Right cardiac atrium (tissue), 5 donors: Measurements from ENCODE around the gene FAM13C. TPM values are rescaled to one million over a fixed set of nuclear protein-coding genes. Genes with fewer than 3 reads are reported as not detected.
"Not testable (repeated sequence)": the region's sequence is repeated elsewhere in the genome, so short reads cannot be mapped to it uniquely, and the experiment has no call there.

Source experiments
- ATAC-seq, 2 donors: fragments of 200-7000 bp; cut with Tn5 transposase; one replicate each; pipeline versions ENCODE4 v1.8.0 to v1.9.1; 2020; ENCODE audit warnings: moderate library complexity in 2 of 2, mild to moderate bottlenecking in 1 of 2
- DNase-seq, 3 donors: peaks; one replicate each; pipeline ENCODE4 v3.0.0-alpha.2; 2020
- H3K27ac ChIP-seq: one replicate; pipeline ENCODE4 v1.5.1; 2013; ENCODE audit warnings: mild to moderate bottlenecking, low read length, control low read depth, moderate library complexity
- H3K27me3 ChIP-seq: one replicate; pipeline ENCODE4 v1.6.1; 2013; ENCODE audit not compliant: control insufficient read depth, insufficient read depth
- H3K4me1 ChIP-seq: one replicate; pipeline ENCODE4 v1.6.1; 2013; ENCODE audit warnings: low read length; ENCODE audit not compliant: control insufficient read depth, insufficient read depth
- H3K4me3 ChIP-seq: one replicate; pipeline ENCODE4 v1.5.1; 2013; ENCODE audit warnings: low read length, control low read depth
- H3K9me3 ChIP-seq: one replicate; pipeline ENCODE4 v1.6.1; 2013; ENCODE audit warnings: low read length; ENCODE audit not compliant: control insufficient read depth
- WGBS: extraction: QIAGEN DNeasy Blood & Tissue Kit; methylation state at CpG from one replicate; pipeline ENCODE4 v1.1.7; 2013; 5-methylcytosine and 5-hydroxymethylcytosine counted together
- intact Hi-C, 4 donors: fragments of 100-400 bp; cut with DNase I; formaldehyde crosslinking; loops; one replicate each; pipeline versions ENCODE4 v1.11.0 to v1.14.0; 2022 to 2023
- long read RNA-seq, 4 donors: library from polyadenylated mRNA; unstranded; transcript quantifications; one replicate each; pipeline ENCODE4 v2.0.0, GENCODE V29; 2020 to 2021
- polyA plus RNA-seq: library from polyadenylated mRNA; stranded (reverse); fragments of 200-250 nt; gene quantifications from one replicate; pipeline ENCODE4 v1.2.3, GENCODE V29; 2013
- total RNA-seq, 4 donors: library from RNA; stranded (reverse); fragmentation: NEBNext Ultra II Directional; extraction: Animal tissue kit (Norgen Biotek cat#: 25700); gene quantifications; one replicate each; pipeline ENCODE4 v1.2.1, GENCODE V29; 2021
- donor health status: healthy with polysubstance abuse.
- donor health status: DM: no; HTN: yes; CAD: no.
- donor health status: DM: no; HTN: no; CAD: no.
- donor health status: DM: no; HTN: yes; CAD: no; lungs with severe emphysema.
- donor health status: DM: yes; HTN: yes; CAD: no.

The FAM13C gene
- total RNA-seq (1 to 10 TPM; 3.2 to 6.8 (median 5.9) TPM), polyA plus RNA-seq (3.4 TPM)
- long read RNA-seq, donor 1, transcript FAM13C-217 (14 exons, 3,333 nt) = major isoform, 6 of 16 reads
- long read RNA-seq, donor 1, partial matches to known transcripts = 3 of 16 reads
- long read RNA-seq, donor 1, other reads (novel, unspliced or antisense) = 5 of 16 reads
- long read RNA-seq, donor 2, partial matches to known transcripts = 1 of 6 reads
- long read RNA-seq, donor 2, other reads (novel, unspliced or antisense) = 4 of 6 reads
- long read RNA-seq, donor 3, partial matches to known transcripts = 1 of 16 reads
- long read RNA-seq, donor 3, other reads (novel, unspliced or antisense) = 12 of 16 reads
- long read RNA-seq, donor 4, transcript FAM13C-217 (14 exons, 3,333 nt) = major isoform, 5 of 9 reads
- long read RNA-seq, donor 4, partial matches to known transcripts = 0 of 9 reads
- long read RNA-seq, donor 4, other reads (novel, unspliced or antisense) = 4 of 9 reads

DNA sequence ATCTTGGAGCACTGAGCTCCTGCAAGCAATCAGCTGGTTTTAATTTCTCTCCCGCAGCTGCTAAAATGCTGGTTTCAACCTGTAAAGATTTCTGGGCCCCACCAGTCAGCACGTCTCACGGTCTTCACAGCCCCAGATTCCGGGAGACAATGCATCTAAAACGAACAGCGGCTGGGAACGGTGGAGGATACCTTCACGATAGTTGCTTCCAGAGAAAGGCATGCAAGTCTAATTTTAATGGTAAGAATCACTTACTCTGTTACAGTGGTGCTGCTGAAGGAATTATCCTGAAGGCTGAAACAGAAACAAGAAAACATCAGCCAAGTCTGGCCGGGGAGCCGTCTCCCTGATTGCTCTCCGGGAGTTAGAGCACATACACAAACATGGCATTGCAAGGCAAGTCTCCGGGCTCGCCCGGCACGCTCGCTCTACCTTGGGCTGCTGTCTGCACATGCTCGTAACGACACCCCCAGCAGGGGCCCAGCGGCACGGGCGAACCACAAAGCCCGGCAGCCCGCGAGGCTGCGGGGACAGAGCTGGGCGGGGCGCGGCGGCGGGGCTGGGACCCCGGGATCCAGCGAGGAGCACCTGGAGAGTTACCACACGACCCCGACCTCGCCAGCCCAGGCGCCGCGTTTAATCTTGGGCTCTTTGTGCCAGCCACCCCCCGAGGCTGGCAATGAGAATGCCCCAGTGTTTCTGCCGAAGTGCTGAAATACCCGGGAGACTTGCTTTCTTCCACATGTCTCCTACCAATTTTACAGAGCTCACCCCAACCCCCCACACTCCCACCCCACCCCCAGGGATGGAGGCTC, at the start of gene FAM13C:
FAM13C (minus strand) TSS at position 406 of the 815 bp plus-strand sequence; CDS start at position 317, 89 bp downstream.
- Histone ChIP-seq H3K27me3 (no peaks in the 10 kb centered on the region), H3K27ac (peak within 1 kb of the TSS; percentile 74), H3K9me3 (no peaks in the 10 kb centered on the region), H3K4me3 (peak within 1 kb of the TSS; percentile 49), H3K4me1 (peaks cover 3% of the 10 kb centered on the region)
- intact Hi-C loops = no loop called here
- 2% methylated on average over 41 of the region's 41 CpGs for WGBS
- ATAC-seq (peak; percentile 87 to 89), DNase-seq (peak; percentile 69 to 84 (median 82))

DNA sequence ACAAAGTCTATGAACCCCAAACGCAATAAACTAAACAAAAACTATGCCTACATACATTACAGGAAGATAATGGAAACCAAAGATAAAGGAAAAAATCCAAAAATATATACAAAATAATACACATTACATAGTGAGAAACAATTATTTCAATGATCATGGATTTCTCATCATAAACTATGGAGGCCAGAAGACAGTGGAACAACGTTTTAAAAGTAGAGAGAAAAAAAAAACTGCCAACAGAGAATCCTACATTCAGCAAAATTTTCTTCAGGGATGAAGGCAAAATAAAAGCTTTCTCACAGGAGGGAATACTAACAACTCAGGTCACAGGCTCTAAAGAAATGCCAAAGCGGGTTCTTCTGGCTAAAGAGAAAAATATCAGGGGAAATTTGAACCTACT, 42.9 kb upstream of the FAM13C start:
- Histone ChIP-seq H3K27ac (no peak overlapping the region), H3K4me3 (no peak overlapping the region), H3K4me1 (no peaks in the 10 kb centered on the region), H3K9me3 (no peaks in the 10 kb centered on the region), H3K27me3 (no peaks in the 10 kb centered on the region)
- ATAC-seq = no peak
- 85% methylated on average over 3 of the region's 3 CpGs for WGBS
- DNase-seq = no peak
- intact Hi-C loops = no loop called here

DNA sequence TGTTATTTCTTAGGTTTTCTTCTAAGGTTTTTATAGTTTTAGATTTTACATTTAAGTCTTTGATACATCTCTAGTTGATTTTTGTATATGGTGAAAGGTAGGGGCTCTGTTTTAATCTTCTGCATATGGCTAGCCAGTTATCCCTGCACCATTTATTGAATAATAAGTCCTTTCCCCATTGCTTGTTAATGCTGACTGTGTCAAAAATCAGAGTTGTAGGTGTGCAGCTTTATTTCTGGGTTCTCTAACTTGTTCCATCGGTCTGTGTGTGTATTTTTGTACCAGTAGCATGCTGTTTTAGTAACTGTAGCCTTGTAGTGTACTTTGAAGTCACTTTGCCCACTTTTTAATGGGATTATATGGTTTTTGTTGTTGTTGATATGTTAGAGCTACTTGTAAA, 37.9 kb upstream of the FAM13C start:
- ATAC-seq (no peak), DNase-seq (no peak)
- Histone ChIP-seq H3K4me3 (no peak overlapping the region), H3K27ac (no peak overlapping the region), H3K9me3 (no peaks in the 10 kb centered on the region), H3K27me3 (no peaks in the 10 kb centered on the region), H3K4me1 (no peaks in the 10 kb centered on the region)
- 61% methylated on average over 1 of the region's 1 CpG for WGBS
- intact Hi-C loops = no loop called here

DNA sequence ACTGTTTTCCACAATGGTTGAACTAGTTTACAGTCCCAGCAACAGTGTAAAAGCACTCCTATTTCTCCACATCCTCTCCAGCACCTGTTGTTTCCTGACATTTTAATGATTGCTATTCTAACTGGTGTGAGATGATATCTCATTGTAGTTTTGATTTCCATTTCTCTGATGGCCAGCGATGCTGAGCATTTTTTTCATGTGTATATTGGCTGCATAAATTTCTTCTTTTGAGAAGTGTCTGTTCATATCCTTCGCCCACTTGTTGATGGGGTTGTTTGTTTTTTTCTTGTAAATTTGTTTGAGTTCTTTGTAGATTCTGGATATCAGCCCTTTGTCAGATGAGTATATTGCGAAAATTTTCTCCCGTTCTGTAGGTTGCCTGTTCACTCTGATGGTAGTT, 37.0 kb upstream of the FAM13C start:
- H3K4me1 ChIP-seq, H3K27ac ChIP-seq, H3K4me3 ChIP-seq, DNase-seq, H3K9me3 ChIP-seq, intact Hi-C loops, H3K27me3 ChIP-seq, ATAC-seq: not testable (repeated sequence)
- WGBS = 95% methylated on average over 4 of the region's 4 CpGs

DNA sequence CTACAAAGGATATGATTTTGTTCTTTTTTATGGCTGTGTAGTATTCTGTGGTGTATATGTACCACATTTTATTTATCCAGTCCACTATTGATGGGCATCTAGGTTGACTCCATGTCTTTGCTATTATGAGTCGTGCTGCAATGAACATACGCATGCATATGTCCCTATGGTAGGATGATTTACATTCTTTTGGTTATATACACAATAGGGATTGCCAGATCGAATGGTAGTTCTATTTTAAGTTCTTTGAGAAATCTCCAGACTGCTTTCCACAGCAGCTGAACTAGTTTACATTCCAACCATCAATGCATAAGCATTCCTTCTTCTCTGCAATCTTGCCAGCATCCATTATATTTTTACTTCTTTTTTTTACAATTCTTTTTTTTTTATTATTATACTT, 35.6 kb upstream of the FAM13C start:
- H3K27me3 ChIP-seq = no peaks in the 10 kb centered on the region
- WGBS = 84% methylated on average over 3 of the region's 3 CpGs
- H3K27ac ChIP-seq = no peak overlapping the region
- no peaks in the 10 kb centered on the region for H3K4me1 ChIP-seq
- no peak overlapping the region for H3K4me3 ChIP-seq
- DNase-seq (no peak), ATAC-seq (no peak)
- intact Hi-C loops = no loop called here
- no peaks in the 10 kb centered on the region for H3K9me3 ChIP-seq

DNA sequence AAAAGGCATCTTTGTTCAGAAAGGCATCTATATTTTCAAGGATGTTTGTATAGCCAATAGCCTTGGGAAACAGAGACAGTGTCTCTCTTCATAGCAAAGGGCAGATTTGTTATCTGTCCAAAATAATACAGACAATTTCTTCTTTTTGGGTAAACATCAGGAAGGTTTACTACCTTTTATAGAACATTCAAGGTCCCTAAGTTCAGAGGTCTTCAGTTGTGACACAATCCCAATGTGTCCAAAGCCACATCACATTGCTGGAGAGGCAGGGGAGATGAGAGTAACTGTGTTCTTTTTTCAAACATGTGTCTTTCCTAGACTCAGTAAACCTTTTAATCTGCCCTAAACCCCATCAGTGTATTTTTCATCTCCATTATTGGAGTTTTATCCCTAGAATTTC, 33.6 kb upstream of the FAM13C start:
- intact Hi-C loops = no loop called here
- Histone ChIP-seq H3K27ac (no peak overlapping the region), H3K9me3 (no peaks in the 10 kb centered on the region), H3K4me3 (no peak overlapping the region), H3K27me3 (no peaks in the 10 kb centered on the region), H3K4me1 (no peaks in the 10 kb centered on the region)
- ATAC-seq (no peak), DNase-seq (no peak)

DNA sequence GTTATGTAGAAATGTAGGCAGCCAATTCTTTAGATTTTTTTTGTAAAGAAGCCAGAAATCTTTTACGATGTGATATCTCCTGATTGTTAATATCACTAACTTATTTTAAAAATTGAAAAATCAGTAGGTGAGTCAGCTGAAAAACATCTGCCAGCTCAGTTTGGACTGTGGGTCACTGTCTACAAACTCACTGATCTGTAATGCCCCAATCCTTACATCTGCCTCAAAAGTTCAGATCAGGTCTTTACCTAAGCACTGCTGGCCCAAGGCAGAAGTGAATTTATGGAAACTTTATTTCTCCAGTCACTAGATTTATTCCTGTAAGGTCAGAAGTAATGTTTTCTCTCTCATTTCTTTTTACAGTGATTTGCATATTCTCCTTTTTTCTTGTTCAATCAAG, 31.0 kb upstream of the FAM13C start:
- no peak overlapping the region for H3K4me3 ChIP-seq
- no peaks in the 10 kb centered on the region for H3K4me1 ChIP-seq
- no peaks in the 10 kb centered on the region for H3K27me3 ChIP-seq
- DNase-seq (no peak), ATAC-seq (no peak)
- no peaks in the 10 kb centered on the region for H3K9me3 ChIP-seq
- intact Hi-C loops = no loop called here
- 57% methylated on average over 1 of the region's 1 CpG for WGBS
- H3K27ac ChIP-seq = no peak overlapping the region

DNA sequence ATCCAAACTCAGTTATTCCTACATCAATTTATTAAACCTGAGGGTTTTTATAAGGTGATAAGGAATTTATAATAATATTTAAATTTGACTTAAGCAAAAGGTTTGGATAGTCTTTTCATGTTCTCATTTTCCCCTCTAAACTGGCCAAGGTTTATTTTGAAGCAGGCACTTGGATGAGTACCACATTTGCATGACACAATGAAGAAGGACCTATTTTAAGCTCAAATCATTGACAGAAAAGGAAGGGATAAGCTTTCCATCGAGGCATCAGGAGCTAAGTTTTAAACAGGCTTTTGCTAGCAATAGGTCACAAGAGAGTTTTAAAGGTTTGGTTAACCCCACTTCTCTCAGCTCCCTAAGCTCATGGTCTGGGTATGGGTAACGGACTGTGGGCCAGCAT, 28.7 kb upstream of the FAM13C start:
- DNase-seq (no peak), ATAC-seq (no peak)
- Histone ChIP-seq H3K4me1 (no peaks in the 10 kb centered on the region), H3K27me3 (no peaks in the 10 kb centered on the region), H3K4me3 (no peak overlapping the region), H3K9me3 (no peaks in the 10 kb centered on the region), H3K27ac (no peak overlapping the region)
- intact Hi-C loops = no loop called here
- 51% methylated on average over 2 of the region's 2 CpGs for WGBS

DNA sequence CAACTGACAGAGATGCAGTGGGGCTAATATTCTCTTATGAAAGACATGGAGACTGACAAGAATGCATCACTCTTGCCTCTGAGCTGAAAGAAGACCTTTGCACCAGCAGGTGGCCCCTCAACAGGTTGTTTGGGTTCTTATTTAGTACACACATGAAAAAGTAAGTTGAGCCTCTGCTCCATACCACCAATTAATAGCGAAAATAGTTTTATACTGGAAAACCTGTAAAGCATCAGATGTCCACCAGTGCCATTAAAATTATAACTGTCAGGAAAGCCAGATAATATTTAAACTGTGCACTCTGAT, 26.3 kb upstream of the FAM13C start:
- no peak overlapping the region for H3K4me3 ChIP-seq
- no peaks in the 10 kb centered on the region for H3K9me3 ChIP-seq
- H3K27me3 ChIP-seq = no peaks in the 10 kb centered on the region
- no peak overlapping the region for H3K27ac ChIP-seq
- no peak for DNase-seq
- intact Hi-C loops = no loop called here
- WGBS = 97% methylated on average over 1 of the region's 1 CpG
- no peaks in the 10 kb centered on the region for H3K4me1 ChIP-seq
- ATAC-seq = no peak

DNA sequence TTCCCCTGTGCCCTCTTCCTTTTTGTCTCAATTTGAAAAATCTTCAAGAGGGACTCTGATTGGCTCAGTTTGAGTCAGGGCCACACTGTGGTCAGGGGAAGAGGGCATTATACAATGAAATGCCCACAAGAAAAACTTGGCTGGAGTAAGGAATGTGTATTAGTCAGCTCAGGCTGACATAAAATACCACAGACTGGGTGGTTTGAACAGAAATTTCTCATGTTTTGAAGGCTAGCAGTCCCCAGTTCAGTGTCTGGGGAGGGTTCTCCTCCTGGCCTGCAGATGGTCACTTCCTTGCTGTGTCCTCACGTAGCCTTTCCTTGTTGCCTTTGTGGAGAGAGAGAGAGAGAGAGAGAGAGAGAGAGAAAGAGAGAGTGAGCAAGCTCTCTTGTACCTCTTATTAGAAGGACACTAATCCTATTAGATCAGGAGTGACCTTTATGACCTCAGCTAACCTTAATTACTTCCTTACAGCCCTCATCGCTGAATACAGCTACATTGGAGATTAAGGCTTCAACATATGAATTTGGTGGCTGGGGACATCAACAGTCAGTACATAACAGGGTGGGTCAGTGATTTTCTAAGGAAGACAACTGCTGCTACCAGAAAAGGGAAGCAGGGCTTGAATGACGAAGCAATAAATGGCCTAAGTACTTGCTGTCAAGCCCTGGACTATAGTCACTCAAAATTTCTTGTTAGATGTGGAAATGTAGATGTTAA, 25.8 kb upstream of the FAM13C start:
- WGBS = 70% methylated on average over 3 of the region's 3 CpGs
- H3K4me3 ChIP-seq = no peak overlapping the region
- no peak overlapping the region for H3K27ac ChIP-seq
- no peaks in the 10 kb centered on the region for H3K27me3 ChIP-seq
- H3K4me1 ChIP-seq = no peaks in the 10 kb centered on the region
- DNase-seq (no peak), ATAC-seq (peak; percentile 18 to 59)
- intact Hi-C loops = no loop called here
- no peaks in the 10 kb centered on the region for H3K9me3 ChIP-seq

DNA sequence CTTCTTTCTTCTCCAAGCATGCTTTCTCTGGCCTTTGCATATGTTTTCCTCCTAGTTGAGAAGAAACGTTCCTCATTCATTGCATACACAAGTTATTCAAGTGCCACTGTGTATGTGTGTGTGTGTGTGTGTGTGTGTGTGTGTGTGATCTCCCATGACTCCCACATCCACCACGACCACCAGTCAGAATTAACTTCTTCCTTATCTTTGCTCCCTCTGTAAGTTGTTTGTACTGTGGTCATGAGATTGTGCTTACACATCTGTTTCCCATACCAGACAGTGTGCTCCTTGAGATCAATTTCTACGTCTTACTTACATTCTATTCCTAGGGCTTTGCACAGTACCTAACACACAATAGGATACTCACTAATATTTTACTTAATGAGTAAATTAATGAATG, 22.4 kb upstream of the FAM13C start:
- Histone ChIP-seq H3K4me3 (no peak overlapping the region), H3K4me1 (no peaks in the 10 kb centered on the region), H3K9me3 (no peaks in the 10 kb centered on the region), H3K27me3 (no peaks in the 10 kb centered on the region), H3K27ac (no peak overlapping the region)
- DNase-seq (no peak), ATAC-seq (no peak)
- intact Hi-C loops = no loop called here
- WGBS = 59% methylated on average over 3 of the region's 3 CpGs
